Cardiac muscle cell (in vitro differentiated cells and primary cell): ENCODE measurements around the gene RAD51AP2. TPM values are rescaled to one million over a fixed set of nuclear protein-coding genes. Genes with fewer than 3 reads are reported as not detected.
A peak's percentile ranks its signal among the peaks of the same experiment; 100 is the strongest.

ENCODE experiments used
- DNase-seq, 2 donors: peaks; one replicate each; pipeline versions ENCODE4 v3.0.0 to v3.0.0-alpha.2; 2010 to 2017; ENCODE audit warnings: low read depth in 1 of 2, low spot score in 1 of 2
- H3K27ac ChIP-seq: fragments of 200-600 bp; sonication (generic); 2 replicates; pipeline ENCODE4 v1.5.1; 2016
- H3K27me3 ChIP-seq: fragments of 200-600 bp; sonication (generic); 2 replicates; pipeline ENCODE4 v1.6.0; 2016; ENCODE audit warnings: control low read depth
- H3K36me3 ChIP-seq: fragments of 200-600 bp; sonication (generic); 2 replicates; pipeline ENCODE4 v1.5.1; 2016; ENCODE audit warnings: control low read depth
- H3K4me1 ChIP-seq: fragments of 200-600 bp; sonication (generic); 2 replicates; pipeline ENCODE4 v1.8.1; 2017; ENCODE audit warnings: low read depth, mild to moderate bottlenecking, mixed run types
- H3K4me3 ChIP-seq: fragments of 200-600 bp; sonication (generic); 2 replicates; pipeline ENCODE4 v1.5.1; 2016; ENCODE audit warnings: mild to moderate bottlenecking
- H3K9me3 ChIP-seq: fragments of 200-600 bp; sonication (generic); 2 replicates; pipeline ENCODE4 v1.5.1; 2017; ENCODE audit warnings: low read depth, mild to moderate bottlenecking, control low read depth
- polyA plus RNA-seq: library from polyadenylated mRNA; unstranded; fragments of >200 nt; fragmentation: Nextera tagmentation; extraction: Ambion mirVana; gene quantifications from 2 replicates; pipeline ENCODE4 v1.2.1, GENCODE V29; 2016
- total RNA-seq: library from RNA; depleted of rRNA; stranded (reverse); fragments of >200 nt; gene quantifications from 2 replicates; pipeline ENCODE4 v1.2.3, GENCODE V29; 2016
- TF ChIP-seq, protein P1 (sequence below): IDR thresholded peaks from 2 replicates; pipeline ENCODE4 v1.5.1; 2012; ENCODE audit warnings: low read depth, mild to moderate bottlenecking, low read length

The RAD51AP2 gene
- total and polyA plus RNA-seq, 2 experiments from 2014 or later, result 0.12 TPM; not detected in 1

DNA sequence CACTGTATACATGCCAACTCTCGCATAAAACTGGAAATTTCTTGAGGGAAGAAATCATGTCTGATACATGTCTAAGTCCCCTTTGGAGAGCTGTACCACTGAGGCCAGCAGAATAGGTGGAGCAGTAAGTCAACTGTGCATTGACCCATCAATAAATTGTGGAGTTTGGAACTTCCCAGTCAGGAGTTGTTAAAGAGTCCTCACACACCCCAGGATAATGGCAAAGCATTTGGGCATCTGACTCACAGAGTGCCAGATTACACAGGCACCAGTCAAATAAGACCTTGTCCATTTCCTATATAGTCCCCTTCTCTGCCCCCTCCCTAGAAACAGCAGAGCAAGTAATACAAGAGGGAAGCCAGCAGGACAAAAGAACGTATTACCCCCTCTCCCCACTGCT, 32.7 kb upstream of the RAD51AP2 start:
- H3K9me3 ChIP-seq, result no peaks in the 10 kb centered on the region

DNA sequence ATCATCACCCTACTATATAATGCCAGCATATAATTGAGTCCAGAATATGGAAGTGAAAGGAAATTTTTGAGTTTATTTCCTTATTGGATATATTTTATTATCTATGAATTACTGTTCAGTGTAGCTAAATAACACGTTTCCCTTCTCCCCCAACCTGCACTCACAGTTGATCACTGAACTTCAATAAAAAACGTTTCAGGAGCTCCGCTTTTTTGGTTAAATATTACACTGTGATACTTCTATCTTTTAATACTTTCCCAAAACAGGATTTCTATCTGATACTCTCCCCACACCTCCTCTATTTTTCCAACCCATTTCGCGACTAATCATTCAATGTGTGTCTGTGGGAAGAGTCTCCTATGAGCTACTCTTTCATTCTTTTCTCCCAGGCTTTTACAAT, 29.5 kb upstream of the RAD51AP2 start:
- no peak overlapping the region for H3K4me3 ChIP-seq
- H3K27me3 ChIP-seq, result peaks cover 22% of the 10 kb centered on the region
- no peaks in the 10 kb centered on the region for H3K9me3 ChIP-seq
- H3K36me3 ChIP-seq, result no peaks in the 10 kb centered on the region
- H3K27ac ChIP-seq, result no peak overlapping the region
- no peak for DNase-seq
- TF ChIP-seq, protein P1, sequence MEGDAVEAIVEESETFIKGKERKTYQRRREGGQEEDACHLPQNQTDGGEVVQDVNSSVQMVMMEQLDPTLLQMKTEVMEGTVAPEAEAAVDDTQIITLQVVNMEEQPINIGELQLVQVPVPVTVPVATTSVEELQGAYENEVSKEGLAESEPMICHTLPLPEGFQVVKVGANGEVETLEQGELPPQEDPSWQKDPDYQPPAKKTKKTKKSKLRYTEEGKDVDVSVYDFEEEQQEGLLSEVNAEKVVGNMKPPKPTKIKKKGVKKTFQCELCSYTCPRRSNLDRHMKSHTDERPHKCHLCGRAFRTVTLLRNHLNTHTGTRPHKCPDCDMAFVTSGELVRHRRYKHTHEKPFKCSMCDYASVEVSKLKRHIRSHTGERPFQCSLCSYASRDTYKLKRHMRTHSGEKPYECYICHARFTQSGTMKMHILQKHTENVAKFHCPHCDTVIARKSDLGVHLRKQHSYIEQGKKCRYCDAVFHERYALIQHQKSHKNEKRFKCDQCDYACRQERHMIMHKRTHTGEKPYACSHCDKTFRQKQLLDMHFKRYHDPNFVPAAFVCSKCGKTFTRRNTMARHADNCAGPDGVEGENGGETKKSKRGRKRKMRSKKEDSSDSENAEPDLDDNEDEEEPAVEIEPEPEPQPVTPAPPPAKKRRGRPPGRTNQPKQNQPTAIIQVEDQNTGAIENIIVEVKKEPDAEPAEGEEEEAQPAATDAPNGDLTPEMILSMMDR, result no peak
- no peaks in the 10 kb centered on the region for H3K4me1 ChIP-seq

More for the DNA sequence above, 32.7 kb upstream of the RAD51AP2 start:
- no peak overlapping the region for H3K27ac ChIP-seq
- H3K4me3 ChIP-seq, result no peak overlapping the region
- H3K4me1 ChIP-seq, result no peaks in the 10 kb centered on the region
- H3K36me3 ChIP-seq, result no peaks in the 10 kb centered on the region
- no peaks in the 10 kb centered on the region for H3K27me3 ChIP-seq
- DNase-seq, result no peak
- TF ChIP-seq, protein P1, result no peak

DNA sequence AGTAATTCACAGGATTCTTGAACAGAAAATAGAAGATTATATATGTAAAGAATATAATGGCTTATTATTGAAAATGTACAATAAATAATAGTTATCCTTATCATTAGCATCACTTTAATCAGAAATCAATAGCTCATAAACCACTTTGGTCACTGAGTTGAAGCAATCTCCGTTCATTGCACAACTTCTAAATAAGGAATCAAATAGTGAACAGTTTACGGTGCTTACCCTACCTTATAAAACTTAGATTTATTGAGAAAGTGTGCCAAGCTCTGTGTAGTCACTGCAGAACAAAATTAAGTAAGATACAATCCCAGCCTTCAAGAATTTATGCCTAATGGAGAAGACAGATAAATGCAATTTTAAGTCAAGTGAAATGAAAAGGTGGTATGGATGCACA, 29.0 kb upstream of the RAD51AP2 start:
- TF ChIP-seq, protein P1, result no peak
- Histone ChIP-seq H3K36me3 (no peaks in the 10 kb centered on the region), H3K27ac (no peak overlapping the region), H3K4me1 (no peaks in the 10 kb centered on the region), H3K27me3 (peaks cover 27% of the 10 kb centered on the region), H3K4me3 (no peak overlapping the region), H3K9me3 (no peaks in the 10 kb centered on the region)
- DNase-seq, result no peak

DNA sequence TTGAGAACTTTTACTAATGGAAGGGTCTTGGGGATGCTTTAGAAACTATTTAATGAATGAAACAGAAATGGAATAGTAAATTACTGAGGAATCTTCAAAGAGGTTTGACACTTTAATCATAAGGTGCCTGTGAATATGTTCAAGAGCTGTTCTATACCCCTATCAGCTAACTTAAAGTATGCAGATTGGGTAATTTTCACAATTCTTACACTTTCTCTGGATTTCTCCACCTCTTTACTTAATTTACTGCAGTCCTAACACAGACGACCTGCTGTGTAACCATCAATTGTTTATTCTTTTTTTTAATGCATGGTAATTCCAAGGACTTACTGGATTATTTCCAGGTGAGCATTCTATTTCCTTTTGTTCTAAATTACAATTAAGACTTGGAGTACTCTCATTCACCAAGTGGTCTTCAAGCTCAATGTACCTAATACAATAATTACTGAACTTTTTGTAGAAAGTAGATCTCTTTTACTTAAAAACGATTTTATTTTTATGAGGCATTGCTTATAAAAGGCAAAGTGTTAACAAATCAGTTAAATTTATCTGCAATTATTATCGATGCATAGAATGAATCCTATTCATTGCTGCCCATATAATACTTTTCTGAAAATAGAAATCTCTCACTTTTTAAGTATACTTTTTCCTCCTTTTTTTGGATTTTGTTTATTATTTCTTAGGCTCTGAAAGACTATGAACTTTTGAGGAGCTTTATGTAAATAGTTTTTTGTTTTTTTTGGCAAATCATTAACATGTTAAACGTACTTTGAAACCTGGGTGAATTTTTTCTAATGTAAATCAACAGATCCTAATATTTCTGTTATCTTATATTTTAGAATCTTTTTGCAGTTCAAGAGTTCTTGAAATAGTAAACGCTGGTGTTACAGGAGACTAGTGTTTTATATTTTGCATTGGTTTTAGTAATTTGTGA, 27.7 kb upstream of the RAD51AP2 start:
- H3K4me3 ChIP-seq, result no peak overlapping the region
- peaks cover 6% of the 10 kb centered on the region for H3K4me1 ChIP-seq
- peaks cover 38% of the 10 kb centered on the region for H3K27me3 ChIP-seq
- no peaks in the 10 kb centered on the region for H3K9me3 ChIP-seq
- no peak for DNase-seq
- no peak overlapping the region for H3K27ac ChIP-seq
- TF ChIP-seq, protein P1, result no peak
- no peaks in the 10 kb centered on the region for H3K36me3 ChIP-seq

DNA sequence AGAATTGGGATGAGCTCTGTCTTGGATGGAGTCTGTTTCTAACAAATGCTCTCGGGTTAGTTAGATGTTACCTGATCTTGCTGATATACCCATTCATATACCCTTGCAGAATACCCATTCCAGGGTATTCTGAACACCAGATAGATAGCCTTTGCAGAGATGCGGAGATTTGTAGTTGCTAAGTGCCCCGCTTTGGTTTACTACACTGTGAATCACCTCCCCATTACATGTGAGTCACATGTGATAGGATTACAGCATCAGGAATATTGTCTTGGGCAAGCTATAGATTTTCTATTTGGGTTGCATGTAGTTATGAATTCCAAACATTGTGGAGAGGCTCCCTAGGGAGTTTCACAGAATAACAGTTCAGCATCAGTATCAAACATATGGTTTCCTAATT, 26.0 kb upstream of the RAD51AP2 start:
- Histone ChIP-seq H3K9me3 (no peaks in the 10 kb centered on the region), H3K4me1 (peaks cover 6% of the 10 kb centered on the region), H3K27ac (no peak overlapping the region), H3K36me3 (no peaks in the 10 kb centered on the region), H3K4me3 (no peak overlapping the region), H3K27me3 (peaks cover 38% of the 10 kb centered on the region)
- TF ChIP-seq, protein P1, result no peak
- peak in 1 of 2 donors; percentile 9 for DNase-seq
